OCI-LY1 (cell line): Measurements from ENCODE around the gene TNS3.

Source experiments
- H2AFZ ChIP-seq: fragments of 200-600 bp; sonication (generic), shearing (Covaris generic); 2 replicates; pipeline ENCODE4 v1.6.0; 2014; ENCODE audit warnings: antibody characterized with exemption, mild to moderate bottlenecking, low read length
- H3F3A ChIP-seq: fragments of 200-600 bp; sonication (generic), shearing (Covaris generic); 2 replicates; pipeline ENCODE4 v1.6.0; 2014; ENCODE audit warnings: mild to moderate bottlenecking, antibody characterized with exemption, low read length, moderate library complexity; ENCODE audit not compliant: insufficient read depth
- H3K27ac ChIP-seq: fragments of 200-600 bp; sonication (generic); 2 replicates; pipeline ENCODE4 v1.5.1; 2014; ENCODE audit warnings: low read length, mixed run types, mild to moderate bottlenecking, low read depth; ENCODE audit not compliant: poor library complexity, severe bottlenecking
- H3K27me3 ChIP-seq: fragments of 200-600 bp; sonication (generic); 2 replicates; pipeline ENCODE4 v1.6.0; 2014; ENCODE audit warnings: antibody characterized with exemption, mild to moderate bottlenecking, low read length, moderate library complexity; ENCODE audit not compliant: insufficient read depth
- H3K36me3 ChIP-seq: fragments of 200-600 bp; sonication (generic); 2 replicates; pipeline ENCODE4 v1.6.1; 2014; ENCODE audit warnings: mild to moderate bottlenecking, antibody characterized with exemption, low read length, moderate library complexity, mixed read lengths; ENCODE audit not compliant: insufficient read depth
- H3K4me1 ChIP-seq: fragments of 200-600 bp; sonication (generic); 2 replicates; pipeline ENCODE4 v1.5.1; 2014; ENCODE audit warnings: mild to moderate bottlenecking, low read length, moderate library complexity; ENCODE audit not compliant: insufficient read depth, severe bottlenecking
- H3K4me2 ChIP-seq: fragments of 200-600 bp; sonication (generic), shearing (Covaris generic); 2 replicates; pipeline ENCODE4 v1.6.1; 2014; ENCODE audit warnings: low read length
- H3K4me3 ChIP-seq: fragments of 200-600 bp; sonication (generic); 2 replicates; pipeline ENCODE4 v1.5.1; 2014; ENCODE audit warnings: low read length, low read depth, mild to moderate bottlenecking, mixed read lengths; ENCODE audit not compliant: poor library complexity, severe bottlenecking
- H3K79me2 ChIP-seq: fragments of 200-600 bp; shearing (Covaris generic); 2 replicates; pipeline ENCODE4 v1.6.1; 2016; ENCODE audit warnings: mixed run types, low read length, mixed read lengths; ENCODE audit not compliant: insufficient read depth
- H3K9ac ChIP-seq: fragments of 200-600 bp; sonication (generic), shearing (Covaris generic); 2 replicates; pipeline ENCODE4 v1.6.1; 2014; ENCODE audit warnings: mild to moderate bottlenecking, low read length, mixed read lengths
- H3K9me2 ChIP-seq: fragments of 200-600 bp; sonication (generic), shearing (Covaris generic); 2 replicates; pipeline ENCODE4 v1.6.1; 2014; ENCODE audit warnings: low read depth, mild to moderate bottlenecking, low read length, mixed read lengths
- H3K9me3 ChIP-seq: fragments of 200-600 bp; shearing (Covaris generic); 2 replicates; pipeline ENCODE4 v1.6.1; 2014; ENCODE audit warnings: low read length, mixed read lengths
- H4K20me1 ChIP-seq: fragments of 200-600 bp; sonication (generic), shearing (Covaris generic); 2 replicates; pipeline ENCODE4 v1.6.0; 2016; ENCODE audit warnings: mild to moderate bottlenecking, low read length; ENCODE audit not compliant: insufficient read depth
- CTCF ChIP-seq: fragments of 200-600 bp; sonication (generic), shearing (Covaris generic); IDR thresholded peaks from 2 replicates; pipeline ENCODE4 v1.5.1; 2017; ENCODE audit warnings: mild to moderate bottlenecking, antibody characterized with exemption, low read length, moderate library complexity, mixed read lengths
- EZH2 ChIP-seq: fragments of 200-600 bp; sonication (generic), shearing (Covaris generic); IDR thresholded peaks from 2 replicates; pipeline ENCODE4 v1.8.0; 2017; ENCODE audit warnings: borderline replicate concordance, mixed run types, mild to moderate bottlenecking, antibody characterized with exemption, low read length, moderate library complexity, mixed read lengths

Gene TNS3

GRCh38 chr7:47225387-47226131 lies 356.4 kb downstream of the TNS3 start:
- Histone ChIP-seq H3K9ac (no peak overlapping the region), H3K36me3 (no peaks in the 10 kb centered on the region), H4K20me1 (no peaks in the 10 kb centered on the region), H2AFZ (no peak overlapping the region), H3K9me2 (no peaks in the 10 kb centered on the region), H3K4me3 (no peak overlapping the region), H3K27ac (no peak overlapping the region), H3K4me1 (peaks cover 4% of the 10 kb centered on the region), H3K27me3 (peaks cover 3% of the 10 kb centered on the region; the same call in 1 of the 2 replicates), H3K9me3 (no peaks in the 10 kb centered on the region), H3F3A (no peaks in the 10 kb centered on the region), H3K79me2 (no peaks in the 10 kb centered on the region), H3K4me2 (no peak overlapping the region)
- TF ChIP-seq EZH2: no peak
- no peak for TF ChIP-seq CTCF
